HL-60/S4 treated with retinoic acid at 250 ng/mL for 4 days and 3 days (cell line): ENCODE measurements around the gene TOM1L2.

Source experiments
- in situ Hi-C: fragments of 300-500 bp; cut with MboI; formaldehyde crosslinking; loops from 2 replicates; pipeline ENCODE4 v1.7.0; 2022; ENCODE audit warnings: low sequenced_read_pairs

The TOM1L2 gene

DNA sequence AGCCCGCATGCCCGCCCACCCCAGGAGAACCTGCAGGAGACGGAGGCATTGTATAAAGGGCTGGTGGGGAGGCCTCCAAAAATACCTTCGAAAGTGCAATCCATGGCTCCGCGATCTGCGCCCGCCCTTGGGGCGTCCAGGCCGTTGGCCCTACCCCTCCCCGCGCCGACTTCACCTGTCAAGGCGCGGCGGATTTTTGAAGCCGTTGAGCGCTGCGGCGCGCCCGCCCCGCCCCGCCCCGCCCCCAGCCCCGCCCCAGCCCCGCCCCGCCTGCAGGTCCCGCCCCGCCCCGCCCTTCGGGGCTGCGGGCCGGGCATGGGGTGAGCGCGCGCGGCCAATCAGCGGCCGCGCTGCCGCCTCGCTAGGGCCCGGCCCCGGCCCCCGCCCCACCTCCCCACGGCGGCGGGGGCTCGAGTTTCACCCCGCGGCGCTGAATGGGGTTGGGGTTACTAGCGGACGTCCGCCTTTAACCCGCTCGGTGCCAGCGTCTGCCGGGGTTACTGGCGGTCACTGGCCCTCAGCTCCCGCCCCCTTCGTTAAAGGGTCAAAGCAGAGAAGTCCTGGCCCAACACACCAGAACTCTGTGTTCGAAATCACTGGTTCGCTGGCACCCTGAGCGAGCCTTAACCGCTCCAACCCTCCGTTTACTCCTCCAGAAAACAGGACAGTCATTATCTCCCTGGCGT is 148.6 kb downstream of the TOM1L2 start:
- in situ Hi-C loops, result loop anchor here (25.0 kb wide), 1 partner anchor 136 kb away; the partner anchor contains the start of gene RAI1

DNA sequence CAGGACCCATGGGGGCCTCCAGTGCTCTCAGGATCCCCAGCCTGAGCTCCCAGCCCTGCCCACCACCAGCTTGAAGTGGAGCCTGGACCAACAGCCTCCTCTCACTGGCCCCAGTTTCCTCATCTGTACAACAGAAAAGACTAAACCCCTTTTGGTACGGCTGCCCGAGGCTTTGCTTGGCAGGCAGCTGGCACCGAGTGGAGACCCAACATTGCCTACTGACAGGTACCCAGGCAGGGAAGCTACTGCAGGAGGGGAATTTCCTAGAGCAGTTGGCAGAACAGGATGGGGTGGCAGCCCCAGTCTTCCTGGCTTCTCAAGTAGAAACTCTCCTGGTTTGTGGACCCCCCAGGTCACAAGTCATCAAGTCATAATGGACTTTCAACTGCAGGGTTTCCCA is 149.6 kb downstream of the TOM1L2 start:
- in situ Hi-C loops, result loop anchor here (25.0 kb wide), 1 partner anchor 135 kb away; the partner anchor contains the start of gene RAI1

- in situ Hi-C loops, result loop anchor here (25.0 kb wide), 1 partner anchor 135 kb away; the partner anchor contains the start of gene RAI1
Observed at GRCh38 chr17:17822189-17822588, 150.0 kb downstream of the TOM1L2 start.

- in situ Hi-C loops, result loop anchor here (25.0 kb wide), 1 partner anchor 133 kb away; the partner anchor contains the start of gene RAI1
Observed at GRCh38 chr17:17820463-17821158, 151.6 kb downstream of the TOM1L2 start.

DNA sequence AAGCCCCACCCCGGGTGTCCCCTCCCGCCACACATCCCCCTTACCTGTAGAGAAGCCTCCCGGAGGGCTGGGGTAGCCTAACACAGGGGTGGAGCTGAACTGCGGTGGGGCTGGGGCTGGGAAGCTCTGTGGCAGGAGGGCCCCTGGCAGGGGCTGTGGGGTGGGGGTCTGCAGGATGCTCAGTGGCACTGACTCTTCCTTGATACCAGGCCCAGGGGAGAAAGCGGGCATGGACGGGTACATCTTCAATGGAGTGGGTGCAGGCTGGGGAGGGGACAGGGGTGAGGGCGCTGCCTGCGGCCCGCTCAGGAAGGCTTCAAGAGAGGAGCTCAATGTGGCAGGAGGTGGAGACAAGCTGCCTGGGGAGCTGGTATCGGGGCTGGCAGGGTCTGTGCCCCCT is 152.2 kb downstream of the TOM1L2 start:
- in situ Hi-C loops, result loop anchor here (25.0 kb wide), 1 partner anchor 133 kb away; the partner anchor contains the start of gene RAI1

- in situ Hi-C loops, result loop anchor here (25.0 kb wide), 1 partner anchor 132 kb away; the partner anchor contains the start of gene RAI1
Observed at GRCh38 chr17:17819561-17819995, 152.6 kb downstream of the TOM1L2 start.

DNA sequence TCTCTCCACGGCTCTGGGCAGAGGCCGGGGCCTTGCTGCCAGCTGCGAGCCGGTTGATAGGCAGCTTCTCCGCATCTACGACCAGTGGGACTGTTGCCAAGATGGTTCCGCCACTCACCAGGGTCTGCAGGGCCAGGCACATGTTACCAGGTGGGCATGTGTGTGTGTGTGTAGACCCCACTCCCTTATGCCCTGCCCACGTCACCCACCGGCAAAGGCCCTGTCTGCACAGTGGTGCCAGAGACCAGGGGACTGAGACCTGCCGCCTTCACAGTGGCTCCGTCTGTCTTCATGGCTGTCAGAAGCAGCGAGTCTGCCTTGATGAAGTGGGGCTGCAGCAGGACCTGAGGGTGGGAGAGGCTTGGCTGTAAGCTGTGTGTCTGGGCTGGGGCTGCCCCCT is 153.1 kb downstream of the TOM1L2 start:
- in situ Hi-C loops, result loop anchor here (25.0 kb wide), 1 partner anchor 132 kb away; the partner anchor contains the start of gene RAI1

GRCh38 chr17:17818088-17818526 is 154.1 kb downstream of the TOM1L2 start:
- in situ Hi-C loops, result loop anchor here (25.0 kb wide), 1 partner anchor 131 kb away; the partner anchor contains the start of gene RAI1

DNA sequence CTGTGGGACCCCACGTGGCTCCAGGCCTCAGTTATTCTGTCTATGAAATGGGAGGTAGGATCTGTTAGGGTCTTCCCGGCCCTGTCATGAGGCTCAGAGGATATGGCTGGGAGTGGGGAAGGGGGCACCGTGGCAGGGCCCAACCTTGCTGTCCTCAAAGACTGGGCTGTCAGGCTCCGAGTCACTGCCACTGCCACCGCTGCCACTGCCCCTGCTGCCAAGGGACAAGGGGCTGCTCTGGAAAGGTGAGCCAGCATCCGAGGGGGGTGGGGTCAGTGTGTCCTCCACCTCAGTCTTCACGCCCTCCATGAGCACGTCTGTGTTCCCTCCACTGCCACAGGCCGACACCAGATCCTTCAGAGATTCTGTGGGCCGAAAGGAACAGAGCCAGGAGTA is 154.7 kb downstream of the TOM1L2 start:
- in situ Hi-C loops, result loop anchor here (25.0 kb wide), 1 partner anchor 130 kb away; the partner anchor contains the start of gene RAI1

- in situ Hi-C loops, result loop anchor here (25.0 kb wide), 1 partner anchor 130 kb away; the partner anchor contains the start of gene RAI1
Observed at GRCh38 chr17:17816831-17817551, 155.2 kb downstream of the TOM1L2 start.

GRCh38 chr17:17816240-17816814 is 155.9 kb downstream of the TOM1L2 start:
- in situ Hi-C loops, result loop anchor here (25.0 kb wide), 1 partner anchor 129 kb away; the partner anchor contains the start of gene RAI1

GRCh38 chr17:17815436-17816200 is 156.6 kb downstream of the TOM1L2 start:
- in situ Hi-C loops, result loop anchor here (25.0 kb wide), 1 partner anchor 128 kb away; the partner anchor contains the start of gene RAI1

DNA sequence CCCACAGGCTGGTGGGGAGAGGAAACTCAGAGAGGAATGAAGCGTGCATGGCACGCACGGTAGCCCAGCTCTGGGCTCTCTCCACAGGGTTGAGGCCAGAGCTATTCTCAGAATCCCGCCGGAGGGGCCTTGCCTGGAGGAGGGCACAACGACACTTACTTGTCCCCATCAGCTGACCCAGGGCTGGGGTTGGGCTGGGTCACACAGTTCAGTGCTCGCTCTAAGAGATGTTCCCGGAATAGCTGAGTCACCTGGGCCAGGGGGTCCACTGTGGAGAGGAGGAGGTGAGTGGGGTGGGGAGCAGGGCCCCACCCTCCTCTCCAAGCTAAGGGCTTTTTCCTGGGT is 157.2 kb downstream of the TOM1L2 start:
- in situ Hi-C loops, result loop anchor here (25.0 kb wide), 1 partner anchor 128 kb away; the partner anchor contains the start of gene RAI1

- in situ Hi-C loops, result loop anchor here (25.0 kb wide), 1 partner anchor 127 kb away; the partner anchor contains the start of gene RAI1
Observed at GRCh38 chr17:17814162-17815061, 157.8 kb downstream of the TOM1L2 start.

DNA sequence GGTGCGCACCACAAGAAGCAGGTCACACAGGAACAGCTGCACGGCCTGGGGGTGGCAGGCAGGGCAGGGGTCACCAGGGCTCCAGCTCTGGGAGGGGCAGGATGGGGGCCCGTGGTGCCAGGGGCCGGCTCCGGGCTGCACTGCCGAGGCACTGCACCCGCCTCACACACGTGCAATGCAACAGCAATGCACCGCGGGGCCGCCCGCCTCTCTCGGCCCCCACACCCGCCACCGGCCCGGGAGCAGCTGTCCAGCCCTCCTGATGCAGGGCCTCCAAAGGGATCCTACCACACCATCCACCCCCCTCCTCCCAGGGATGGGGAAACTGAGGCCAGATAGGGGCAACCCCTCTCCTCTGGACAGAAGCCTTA is 158.5 kb downstream of the TOM1L2 start:
- in situ Hi-C loops, result loop anchor here (25.0 kb wide), 1 partner anchor 126 kb away; the partner anchor contains the start of gene RAI1

DNA sequence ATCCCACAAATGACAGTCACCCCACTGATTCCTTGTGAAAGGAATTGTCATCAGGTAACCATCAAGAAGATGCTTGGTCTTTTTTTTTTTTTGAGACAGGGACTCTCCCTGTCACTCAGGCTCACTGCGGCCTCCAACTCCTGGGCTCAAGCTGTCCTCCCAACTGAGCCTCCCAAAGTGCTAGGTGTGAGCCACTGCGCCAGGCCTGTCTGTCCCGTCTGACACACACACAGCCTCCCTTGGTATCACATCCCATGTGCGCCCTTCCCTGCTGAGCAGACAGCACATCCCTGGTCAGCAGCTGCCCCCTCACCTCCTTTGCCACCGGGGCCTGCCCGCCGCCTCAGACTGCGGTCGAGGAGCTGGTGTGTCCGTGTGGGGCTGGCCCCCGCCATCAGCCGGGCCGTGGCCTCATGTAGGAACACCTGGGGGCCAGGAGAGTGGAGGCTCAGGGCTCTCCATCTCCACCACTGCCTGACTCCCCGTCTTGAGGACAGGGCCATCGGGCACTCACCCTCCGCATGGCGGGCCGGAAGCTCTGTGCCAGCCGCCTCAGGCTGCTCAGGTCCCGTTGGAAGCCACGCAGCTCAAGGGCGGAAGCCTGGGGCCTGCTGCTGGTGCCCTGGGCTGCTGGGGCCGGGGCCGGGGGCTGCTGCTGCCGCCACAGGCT is 159.0 kb downstream of the TOM1L2 start:
- in situ Hi-C loops, result loop anchor here (25.0 kb wide), 1 partner anchor 126 kb away; the partner anchor contains the start of gene RAI1

DNA sequence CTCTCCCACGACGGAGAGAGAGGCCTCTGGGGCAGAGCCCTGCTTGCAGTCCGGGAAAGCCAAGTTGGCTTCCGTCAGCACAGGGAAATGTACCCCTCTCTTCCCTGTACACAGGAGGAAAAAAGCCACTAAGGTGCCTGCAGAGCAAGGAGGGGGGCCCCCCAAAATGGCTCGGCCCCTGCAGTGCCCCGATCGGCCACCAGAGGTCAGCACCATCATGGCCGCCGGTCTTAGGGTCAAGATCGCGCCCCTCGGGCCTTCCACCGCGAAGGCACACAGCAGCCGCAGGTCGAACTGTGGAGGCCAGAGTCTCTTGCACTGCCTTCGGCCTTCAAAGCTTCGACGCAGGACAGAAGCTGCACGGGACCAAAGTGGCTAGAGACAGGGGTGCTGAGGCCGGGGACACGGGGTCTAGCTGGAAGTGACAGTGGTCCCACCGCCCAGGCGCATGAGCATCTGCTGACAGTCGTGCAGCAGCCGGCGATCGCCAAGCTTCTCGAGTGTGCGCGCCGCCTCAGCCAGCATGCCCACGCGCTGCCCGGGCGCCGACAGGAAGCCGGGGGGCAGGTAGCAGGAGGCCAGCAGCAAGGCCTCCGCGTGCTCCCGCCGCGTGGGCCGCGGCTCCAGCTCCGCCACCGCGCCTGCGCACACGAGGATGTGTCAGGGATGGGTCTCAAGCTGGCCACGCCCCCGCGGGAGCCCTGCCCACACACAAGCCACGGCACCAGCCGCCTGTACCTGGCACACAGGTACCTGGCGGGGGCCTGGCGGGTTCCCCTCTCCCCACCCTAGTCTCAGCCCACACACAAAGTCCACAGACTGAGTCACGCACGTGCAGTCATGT is 159.8 kb downstream of the TOM1L2 start:
- in situ Hi-C loops, result loop anchor here (25.0 kb wide), 1 partner anchor 125 kb away; the partner anchor contains the start of gene RAI1
